MM.1S (cell line): ENCODE results near the gene ZFAND4.
"Not testable (repeated sequence)": the region's sequence is repeated elsewhere in the genome, so short reads cannot be mapped to it uniquely, and the experiment has no call there.

Source experiments
- EZH2 ChIP-seq: fragments of 300-600 bp; sonication (generic); optimal IDR thresholded peaks from 2 replicates; pipeline ENCODE3; 2017; ENCODE audit warnings: low read depth, mild to moderate bottlenecking, antibody characterized with exemption, low read length, mixed read lengths
- EZH2phosphoT487 ChIP-seq: fragments of 300-600 bp; sonication (generic); IDR thresholded peaks from 2 replicates; pipeline ENCODE4 v1.6.1; 2018; ENCODE audit warnings: antibody characterized with exemption, low read length
- TF ChIP-seq, protein P1 (sequence below): fragments of 300-600 bp; sonication (generic); IDR thresholded peaks from 2 replicates; pipeline ENCODE4 v1.5.1; 2016; ENCODE audit warnings: antibody characterized with exemption, low read length, mixed read lengths

DNA sequence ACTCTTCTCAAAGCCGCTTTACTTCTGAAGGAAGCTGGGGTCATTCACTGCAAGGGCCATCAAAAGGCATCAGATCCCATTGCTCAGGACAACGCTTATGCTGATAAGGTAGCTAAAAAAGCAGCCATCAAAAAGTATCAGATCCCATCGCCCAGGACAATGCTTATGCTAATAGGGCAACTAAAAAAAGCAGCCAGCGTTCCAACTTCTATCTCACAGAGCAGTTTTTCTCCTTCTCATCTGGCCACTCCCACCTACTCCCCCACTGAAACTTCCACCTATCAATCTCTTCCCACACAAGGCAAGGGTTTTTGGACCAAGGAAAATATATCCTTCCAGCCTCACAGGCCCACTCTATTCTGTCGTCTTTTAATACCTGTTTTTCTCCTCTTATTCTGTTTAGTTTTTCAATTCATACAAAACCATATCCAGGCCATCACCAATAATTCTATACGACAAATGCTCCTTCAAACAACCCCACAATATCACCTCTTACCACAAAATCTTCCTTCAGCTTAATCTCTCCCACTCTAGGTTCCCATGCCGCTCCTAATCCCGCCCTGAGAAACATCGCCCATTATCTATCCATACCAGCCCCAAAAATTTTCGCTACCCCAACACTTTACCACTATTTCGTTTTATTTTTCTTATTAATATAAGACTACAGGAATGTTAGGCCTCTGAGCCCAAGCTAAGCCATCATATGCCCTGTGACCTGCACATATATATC, 97.4 kb downstream of the ZFAND4 start:
- TF ChIP-seq, protein P1, sequence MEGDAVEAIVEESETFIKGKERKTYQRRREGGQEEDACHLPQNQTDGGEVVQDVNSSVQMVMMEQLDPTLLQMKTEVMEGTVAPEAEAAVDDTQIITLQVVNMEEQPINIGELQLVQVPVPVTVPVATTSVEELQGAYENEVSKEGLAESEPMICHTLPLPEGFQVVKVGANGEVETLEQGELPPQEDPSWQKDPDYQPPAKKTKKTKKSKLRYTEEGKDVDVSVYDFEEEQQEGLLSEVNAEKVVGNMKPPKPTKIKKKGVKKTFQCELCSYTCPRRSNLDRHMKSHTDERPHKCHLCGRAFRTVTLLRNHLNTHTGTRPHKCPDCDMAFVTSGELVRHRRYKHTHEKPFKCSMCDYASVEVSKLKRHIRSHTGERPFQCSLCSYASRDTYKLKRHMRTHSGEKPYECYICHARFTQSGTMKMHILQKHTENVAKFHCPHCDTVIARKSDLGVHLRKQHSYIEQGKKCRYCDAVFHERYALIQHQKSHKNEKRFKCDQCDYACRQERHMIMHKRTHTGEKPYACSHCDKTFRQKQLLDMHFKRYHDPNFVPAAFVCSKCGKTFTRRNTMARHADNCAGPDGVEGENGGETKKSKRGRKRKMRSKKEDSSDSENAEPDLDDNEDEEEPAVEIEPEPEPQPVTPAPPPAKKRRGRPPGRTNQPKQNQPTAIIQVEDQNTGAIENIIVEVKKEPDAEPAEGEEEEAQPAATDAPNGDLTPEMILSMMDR: not testable (repeated sequence)
- TF ChIP-seq EZH2, EZH2phosphoT487: not testable (repeated sequence)
